GM21576 (cell line): ENCODE measurements around the gene DYNC1H1.
"Not testable (repeated sequence)": the region's sequence is repeated elsewhere in the genome, so short reads cannot be mapped to it uniquely, and the experiment has no call there.

Source experiments
- ATAC-seq: cut with Tn5 transposase; IDR thresholded peaks from one replicate; pipeline ENCODE4 v1.9.1; 2021; ENCODE audit warnings: mild to moderate bottlenecking, moderate library complexity; ENCODE audit not compliant: unreplicated experiment

The DYNC1H1 gene

DNA sequence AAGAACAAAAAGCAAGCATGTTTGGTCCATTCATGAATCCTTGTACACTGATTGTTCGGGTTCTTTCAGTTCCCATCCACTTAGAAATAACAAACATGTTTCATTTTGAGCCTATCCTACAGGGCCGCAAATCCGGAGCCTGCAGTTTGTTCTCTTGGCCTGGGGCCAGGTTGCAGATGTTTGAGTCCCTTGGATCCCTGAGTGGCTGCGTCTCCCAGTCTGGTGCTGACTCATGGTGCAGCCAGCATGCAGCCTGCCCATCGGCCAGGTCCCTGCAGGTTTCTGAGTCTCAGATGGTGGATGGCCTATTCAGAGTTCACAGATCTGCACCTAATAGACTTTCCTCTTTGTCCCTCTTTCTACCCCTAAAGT lies 1.9 kb upstream of the DYNC1H1 start:
- no peak for ATAC-seq

GRCh38 chr14:101963052-101963451 lies 1.3 kb upstream of the DYNC1H1 start:
- ATAC-seq, result no peak

- no peak for ATAC-seq
Observed at GRCh38 chr14:101963656-101964296, 597 bp upstream of the DYNC1H1 start.

DNA sequence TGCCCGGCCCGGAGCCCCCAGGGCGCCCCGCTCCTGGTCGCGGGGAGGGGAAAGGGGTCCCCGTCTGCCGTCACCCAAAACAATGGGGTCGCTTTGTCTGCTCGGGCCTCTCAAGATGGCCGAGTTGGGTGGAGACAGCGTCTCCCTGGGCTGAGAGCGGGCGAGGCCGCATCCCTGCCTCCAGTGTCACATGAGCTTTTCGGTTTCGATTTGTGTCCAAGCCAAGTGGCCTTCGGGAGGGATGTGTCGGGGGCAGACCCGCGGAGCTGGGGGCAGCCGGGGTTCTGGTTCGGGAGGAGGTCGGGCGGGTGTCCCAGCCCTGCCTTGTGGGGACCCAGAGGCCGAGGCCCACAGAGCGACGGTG lies 790 bp downstream of the DYNC1H1 start:
- peak; percentile 31 for ATAC-seq

GRCh38 chr14:101965770-101966722 lies 1.7 kb downstream of the DYNC1H1 start:
- ATAC-seq, result no peak

DNA sequence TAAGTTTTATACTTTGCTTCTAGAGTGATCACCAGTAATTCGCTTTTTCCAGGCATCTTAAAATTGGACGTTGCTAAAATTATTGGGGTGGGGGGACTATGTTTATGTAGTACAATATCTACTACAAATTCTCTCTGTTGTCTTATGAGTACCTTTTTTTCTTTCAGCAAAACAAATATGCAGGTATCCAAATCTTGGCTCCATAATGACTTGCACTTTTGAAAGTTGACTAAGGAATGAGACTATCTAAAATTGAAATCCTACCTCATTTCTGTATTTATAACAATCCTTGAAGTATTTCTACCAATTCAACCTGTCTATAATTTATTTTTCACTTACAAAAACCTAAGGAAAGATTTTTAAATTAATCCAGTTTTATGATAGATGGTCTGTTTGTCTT lies 2.4 kb downstream of the DYNC1H1 start:
- ATAC-seq, result no peak

DNA sequence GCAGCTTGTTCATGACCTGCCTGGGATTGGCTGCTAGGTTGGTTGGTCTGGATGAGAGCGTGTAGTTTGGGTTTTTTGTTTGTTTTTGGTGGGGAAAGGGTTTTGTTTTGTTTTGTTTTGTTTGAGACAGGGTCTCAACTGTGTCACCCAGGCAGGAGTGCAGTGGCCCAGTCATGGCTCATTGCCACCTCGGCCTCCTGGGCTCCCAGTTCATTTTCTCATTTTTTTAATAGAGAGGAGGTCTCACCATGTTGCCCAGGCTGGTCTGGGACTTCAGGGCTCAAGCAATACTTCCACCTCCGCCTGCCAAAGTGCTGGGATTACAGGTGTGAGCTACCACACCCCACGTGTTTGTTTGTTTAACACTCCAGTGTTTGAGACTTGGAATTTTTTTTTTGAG lies 3.8 kb downstream of the DYNC1H1 start:
- ATAC-seq, result no peak

- no peak for ATAC-seq
Observed at GRCh38 chr14:101969481-101969880, 5.1 kb downstream of the DYNC1H1 start.

GRCh38 chr14:101970830-101971400 lies 6.5 kb downstream of the DYNC1H1 start:
- no peak for ATAC-seq

GRCh38 chr14:101971458-101971857 lies 7.1 kb downstream of the DYNC1H1 start:
- not testable (repeated sequence) for ATAC-seq

GRCh38 chr14:101972126-101972866 lies 7.9 kb downstream of the DYNC1H1 start:
- ATAC-seq, result no peak

GRCh38 chr14:101973356-101973755 lies 9.0 kb downstream of the DYNC1H1 start:
- ATAC-seq, result no peak

DNA sequence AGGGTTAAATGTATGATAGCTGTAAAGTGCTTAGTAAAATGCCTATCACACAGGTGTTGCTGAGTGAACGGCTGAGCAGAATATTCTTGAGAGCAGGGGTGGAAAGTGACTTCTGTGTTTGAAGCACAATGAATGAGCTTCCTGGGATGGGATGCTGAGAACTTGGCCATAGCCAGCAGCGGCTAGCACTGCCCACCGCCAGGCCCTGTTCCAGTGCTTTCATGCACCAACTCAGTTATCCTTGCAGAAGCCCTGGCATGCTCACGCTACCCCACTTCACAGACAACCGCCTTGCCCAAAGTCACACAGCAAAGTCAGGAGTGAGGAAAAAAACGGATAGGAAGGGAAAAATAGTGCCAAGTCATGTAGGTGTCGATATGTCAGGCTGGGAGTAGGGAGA lies 10.9 kb downstream of the DYNC1H1 start:
- ATAC-seq, result no peak

DNA sequence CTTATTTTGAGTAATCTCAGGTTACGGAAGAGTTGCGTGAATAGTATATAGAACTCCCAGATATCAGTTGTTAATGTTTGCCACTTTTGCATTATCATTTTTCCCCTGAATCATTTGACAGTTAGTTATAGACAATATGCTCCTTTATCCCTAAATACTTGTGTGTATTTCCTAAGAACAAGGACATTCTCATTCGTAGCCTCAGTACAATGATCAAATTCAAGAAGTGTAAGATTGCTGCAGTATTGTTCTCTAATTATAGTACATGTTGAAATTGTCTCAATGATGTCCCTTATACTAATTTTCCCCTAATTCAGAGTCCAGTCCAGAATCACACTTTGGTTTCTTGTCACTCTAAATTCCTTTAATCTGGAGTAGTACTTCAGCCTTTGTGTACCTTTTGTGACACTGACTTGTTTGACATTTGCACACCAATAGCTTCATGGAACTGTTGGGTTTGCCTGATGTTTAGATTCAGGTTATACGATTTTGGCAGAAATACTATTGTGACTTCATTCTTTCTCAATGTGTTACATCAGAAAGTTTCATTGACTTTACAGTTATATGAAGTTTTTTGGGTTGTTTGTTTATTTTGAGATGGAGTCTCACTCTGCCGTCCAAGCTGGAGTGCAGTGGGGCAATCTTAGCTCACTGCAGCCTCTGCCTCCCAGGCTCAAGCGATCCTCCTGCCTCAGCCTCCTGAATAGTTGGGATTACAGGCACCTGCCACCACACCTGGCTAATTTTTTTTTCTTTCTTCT lies 13.1 kb downstream of the DYNC1H1 start:
- no peak for ATAC-seq

- no peak for ATAC-seq
Observed at GRCh38 chr14:101979666-101980065, 15.3 kb downstream of the DYNC1H1 start.

GRCh38 chr14:101980251-101980650 lies 15.9 kb downstream of the DYNC1H1 start:
- ATAC-seq, result no peak

DNA sequence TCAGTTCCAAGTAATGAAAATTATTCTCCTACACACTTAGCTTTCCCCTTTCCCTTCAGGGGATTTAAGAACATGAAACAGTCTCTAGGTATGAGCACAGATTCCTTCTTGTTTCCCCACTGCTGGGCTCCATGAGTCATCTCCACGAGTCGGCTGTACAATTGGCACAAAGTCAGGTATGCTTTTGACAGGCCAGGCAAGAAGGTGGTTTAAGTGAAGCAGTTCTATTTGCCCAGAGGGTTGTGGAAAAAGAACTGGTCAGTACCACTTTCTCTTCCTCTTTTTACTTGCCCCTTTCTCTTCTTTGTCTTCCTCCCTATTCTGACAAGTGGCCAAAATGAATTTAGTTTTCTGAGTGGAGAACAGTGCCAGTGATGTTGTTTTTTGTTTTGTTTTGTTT lies 16.3 kb downstream of the DYNC1H1 start:
- ATAC-seq, result peak; percentile 90

GRCh38 chr14:101982621-101983020 lies 18.2 kb downstream of the DYNC1H1 start:
- ATAC-seq, result no peak

- ATAC-seq, result not testable (repeated sequence)
Observed at GRCh38 chr14:101984831-101985230, 20.5 kb downstream of the DYNC1H1 start.

DNA sequence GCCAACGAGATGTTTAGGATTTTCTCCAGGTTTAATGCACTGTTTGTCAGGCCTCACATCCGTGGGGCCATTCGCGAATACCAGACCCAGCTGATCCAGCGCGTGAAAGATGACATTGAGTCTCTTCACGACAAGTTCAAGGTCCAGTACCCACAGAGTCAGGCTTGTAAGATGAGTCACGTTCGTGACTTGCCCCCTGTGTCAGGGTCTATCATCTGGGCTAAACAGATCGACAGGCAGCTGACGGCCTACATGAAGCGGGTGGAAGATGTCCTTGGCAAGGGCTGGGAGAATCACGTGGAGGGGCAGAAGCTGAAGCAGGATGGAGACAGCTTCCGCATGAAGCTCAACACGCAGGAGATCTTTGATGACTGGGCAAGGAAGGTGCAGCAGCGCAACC lies 21.6 kb downstream of the DYNC1H1 start:
- ATAC-seq, result no peak

GRCh38 chr14:101986953-101987352 lies 22.6 kb downstream of the DYNC1H1 start:
- no peak for ATAC-seq
